AG08396 (cell line): Measurements from ENCODE around the gene OSBPL5.

Experiments
- DNase-seq: peaks from one replicate; pipeline ENCODE4 v3.0.0; 2012; ENCODE audit warnings: low spot score, mixed read lengths

OSBPL5 gene

GRCh38 chr11:3133261-3134217 lies 31.6 kb downstream of the OSBPL5 start:
- DNase-seq: no peak

- no peak for DNase-seq
These were observed 32.3 kb downstream of the OSBPL5 start for GRCh38 chr11:3132831-3133260.

GRCh38 chr11:3132271-3132781 lies 32.8 kb downstream of the OSBPL5 start:
- no peak for DNase-seq

- no peak for DNase-seq
These were observed 33.7 kb downstream of the OSBPL5 start for GRCh38 chr11:3131330-3131941.

- no peak for DNase-seq
These were observed 34.6 kb downstream of the OSBPL5 start for GRCh38 chr11:3130269-3131071.

GRCh38 chr11:3129591-3130268 lies 35.4 kb downstream of the OSBPL5 start:
- DNase-seq: no peak

- DNase-seq: no peak
These were observed 35.9 kb downstream of the OSBPL5 start for GRCh38 chr11:3129181-3129590.

GRCh38 chr11:3128356-3129180 lies 36.5 kb downstream of the OSBPL5 start:
- no peak for DNase-seq

GRCh38 chr11:3127706-3128355 lies 37.3 kb downstream of the OSBPL5 start:
- DNase-seq: no peak

GRCh38 chr11:3126901-3127691 lies 38.0 kb downstream of the OSBPL5 start:
- DNase-seq: no peak

GRCh38 chr11:3126207-3126865 lies 38.8 kb downstream of the OSBPL5 start:
- no peak for DNase-seq

- DNase-seq: no peak
These were observed 40.3 kb downstream of the OSBPL5 start for GRCh38 chr11:3124821-3125220.

GRCh38 chr11:3123761-3124733 lies 41.1 kb downstream of the OSBPL5 start:
- peak; percentile 92 for DNase-seq

GRCh38 chr11:3123305-3123704 lies 41.8 kb downstream of the OSBPL5 start:
- DNase-seq: no peak

GRCh38 chr11:3122775-3123201 lies 42.3 kb downstream of the OSBPL5 start:
- no peak for DNase-seq

- no peak for DNase-seq
These were observed 43.0 kb downstream of the OSBPL5 start for GRCh38 chr11:3121931-3122774.

GRCh38 chr11:3121416-3121815 lies 43.7 kb downstream of the OSBPL5 start:
- DNase-seq: no peak
